MCF 10A (cell line): ENCODE data around the gene TPRN. TPM values are rescaled to one million over a fixed set of nuclear protein-coding genes. Genes with fewer than 3 reads are reported as not detected.

Source experiments
- BruUV-seq: library from RNA; stranded (reverse); fragments of 400-500 nt; replicated peaks from 2 replicates; lab custom pipeline; 2021; lab: Mats Ljungman, UMichigan
- CTCF ChIA-PET: fragments of 300-600 bp; sonication (Branson Sonifier 250); formaldehyde crosslinking; extraction: SDS; loops from one replicate; lab custom pipeline; 2021; ENCODE audit warnings: antibody characterized with exemption, inconsistent platforms; lab: Yijun Ruan, JAX
- POLR2A ChIA-PET: fragments of 300-600, 350-650 bp; sonication (Branson Sonifier 250); formaldehyde crosslinking; extraction: SDS; loops from one replicate; lab custom pipeline; 2020; ENCODE audit warnings: antibody characterized with exemption, inconsistent platforms; lab: Yijun Ruan, JAX
- DNase-seq: peaks from one replicate; pipeline ENCODE4 v3.0.0-alpha.2; 2018; ENCODE audit not compliant: unreplicated experiment
- H3K27ac Mint-ChIP-seq: one replicate; pipeline ENCODE4 v1.8.0; 2022; ENCODE audit warnings: mild to moderate bottlenecking, low read depth, mixed read lengths; ENCODE audit not compliant: unreplicated experiment
- H3K27me3 Mint-ChIP-seq: one replicate; pipeline ENCODE4 v1.8.0; 2022; ENCODE audit warnings: mixed read lengths; ENCODE audit not compliant: insufficient read depth, unreplicated experiment
- H3K36me3 Mint-ChIP-seq: one replicate; pipeline ENCODE4 v1.8.0; 2022; ENCODE audit warnings: mild to moderate bottlenecking, moderate library complexity, mixed read lengths; ENCODE audit not compliant: insufficient read depth, unreplicated experiment
- H3K4me1 Mint-ChIP-seq: one replicate; pipeline ENCODE4 v1.8.0; 2022; ENCODE audit warnings: mixed read lengths; ENCODE audit not compliant: insufficient read depth, unreplicated experiment
- H3K4me3 Mint-ChIP-seq: one replicate; pipeline ENCODE4 v1.8.0; 2022; ENCODE audit warnings: mild to moderate bottlenecking, moderate library complexity, mixed read lengths; ENCODE audit not compliant: unreplicated experiment
- H3K9me3 Mint-ChIP-seq: one replicate; pipeline ENCODE4 v1.8.0; 2022; ENCODE audit warnings: mixed read lengths; ENCODE audit not compliant: unreplicated experiment
- CTCF ChIP-seq: fragments of 200-600 bp; IDR thresholded peaks from one replicate; pipeline ENCODE4 v1.8.0; 2022; ENCODE audit warnings: antibody characterized with exemption, mild to moderate bottlenecking; ENCODE audit not compliant: unreplicated experiment
- intact Hi-C: fragments of 100-400 bp; cut with micrococcal nuclease; formaldehyde crosslinking; loops from 2 replicates; pipeline ENCODE4 v1.14.1; 2022
- total RNA-seq: library from RNA; stranded (reverse); gene quantifications from 2 replicates; pipeline ENCODE4 v1.2.3, GENCODE V29; 2022

Gene TPRN
- total RNA-seq, 1 experiment from 2014 or later: 13.4 TPM

- H3K4me3 Mint-ChIP-seq: no peak overlapping the region
- no peaks in the 10 kb centered on the region for H3K4me1 Mint-ChIP-seq
- no peak overlapping the region for H3K27ac Mint-ChIP-seq
- H3K9me3 Mint-ChIP-seq: no peaks in the 10 kb centered on the region
- ChIA-PET POLR2A (interaction anchor here (1.1 kb wide), 1 partner anchor 27 kb away, joined by 3 read pairs; no protein-coding TSS in a partner anchor), CTCF (no interaction called here)
- no peak for DNase-seq
- no peaks in the 10 kb centered on the region for H3K36me3 Mint-ChIP-seq
- H3K27me3 Mint-ChIP-seq: peaks cover 24% of the 10 kb centered on the region
- BruUV-seq: no TSS peak
- TF ChIP-seq CTCF: no peak
- intact Hi-C loops: no loop called here
Observed at GRCh38 chr9:137156567-137157375, 43.8 kb downstream of the TPRN start.

DNA sequence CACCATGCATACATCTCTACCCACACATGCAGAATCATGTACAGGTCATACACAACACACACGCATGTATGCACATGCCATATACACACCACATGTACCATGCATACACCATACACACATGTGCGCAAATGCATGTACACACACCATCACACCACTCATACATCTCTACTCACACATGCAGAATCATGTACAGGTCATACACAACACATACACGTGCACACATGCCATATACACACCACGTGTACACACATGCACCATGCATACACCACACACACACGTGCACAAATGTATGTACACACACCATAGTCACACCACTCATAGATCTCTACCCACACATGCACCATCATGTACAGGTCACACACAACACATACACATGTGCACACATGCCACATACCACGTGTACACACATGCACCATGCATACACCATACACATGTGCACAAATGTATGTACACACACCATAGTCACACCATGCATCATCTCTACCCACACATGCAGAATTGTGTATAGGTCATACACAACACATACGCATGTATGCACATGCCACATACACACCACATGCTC is 47.6 kb downstream of the TPRN start:
- ChIA-PET POLR2A (no interaction called here), CTCF (interaction anchor here (0.8 kb wide), 1 partner anchor 12 kb away, joined by 3 read pairs; no protein-coding TSS in a partner anchor)
- TF ChIP-seq CTCF: no peak
- Mint-ChIP-seq H3K27me3 (peaks cover 4% of the 10 kb centered on the region), H3K9me3 (no peaks in the 10 kb centered on the region), H3K4me3 (no peak overlapping the region), H3K4me1 (no peaks in the 10 kb centered on the region), H3K27ac (no peak overlapping the region), H3K36me3 (no peaks in the 10 kb centered on the region)
- no TSS peak for BruUV-seq
- intact Hi-C loops: no loop called here
- no peak for DNase-seq

DNA sequence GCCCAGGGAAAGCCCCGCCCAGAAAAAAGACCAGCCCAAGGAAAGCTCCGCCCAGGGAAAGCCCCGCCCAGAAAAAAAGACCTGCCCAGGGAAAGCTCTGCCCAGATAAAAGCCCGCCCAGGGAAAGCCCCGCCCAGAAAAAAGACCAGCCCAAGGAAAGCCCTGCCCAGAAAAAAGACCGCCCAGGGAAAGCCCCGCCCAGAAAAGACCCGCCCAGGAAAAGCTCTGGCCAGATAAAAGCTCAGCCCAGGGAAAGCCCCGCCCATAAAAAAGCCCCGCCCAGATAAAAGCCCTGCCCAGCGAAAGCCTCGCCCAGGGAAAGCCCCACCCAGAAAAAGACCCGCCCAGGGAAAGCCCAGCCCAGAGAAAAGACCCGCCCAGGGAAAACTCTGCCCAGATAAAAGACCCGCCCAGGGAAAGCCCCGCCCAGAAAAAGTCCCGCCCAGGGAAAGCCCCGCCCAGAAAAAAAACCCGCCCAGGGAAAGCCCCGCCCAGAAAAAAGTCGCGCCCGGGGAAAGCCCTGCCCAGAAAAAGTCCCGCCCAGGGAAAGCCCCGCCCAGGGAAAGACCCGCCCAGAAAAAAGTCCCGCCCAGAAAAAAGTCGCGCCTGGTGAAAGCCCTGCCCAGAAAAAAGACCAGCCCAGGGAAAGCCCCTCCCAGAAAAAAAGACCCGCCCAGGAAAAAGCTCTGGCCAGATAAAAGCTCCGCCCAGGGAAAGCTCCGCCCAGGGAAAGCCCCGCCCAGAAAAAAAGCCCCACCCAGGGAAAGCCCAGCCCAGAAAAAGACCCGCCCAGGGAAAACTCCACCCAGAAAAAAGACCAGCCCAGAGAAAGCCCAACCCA is 49.7 kb downstream of the TPRN start:
- no peak overlapping the region for H3K27ac Mint-ChIP-seq
- BruUV-seq: no TSS peak
- H3K4me3 Mint-ChIP-seq: no peak overlapping the region
- intact Hi-C loops: no loop called here
- no peaks in the 10 kb centered on the region for H3K36me3 Mint-ChIP-seq
- no peaks in the 10 kb centered on the region for H3K27me3 Mint-ChIP-seq
- ChIA-PET CTCF (interaction anchor here (0.7 to 1.3 kb wide), 3 partner anchors 18 to 525 kb away, joined by 3 to 4 read pairs (median 3); no protein-coding TSS in a partner anchor), POLR2A (interaction anchor here (1.0 to 1.2 kb wide), 3 partner anchors 21 to 90 kb away, joined by 3 to 4 read pairs (median 3); partner anchors contain the start of genes SSNA1 and TUBB4B)
- DNase-seq: peak; percentile 86
- TF ChIP-seq CTCF: no peak
- H3K9me3 Mint-ChIP-seq: no peaks in the 10 kb centered on the region
- no peaks in the 10 kb centered on the region for H3K4me1 Mint-ChIP-seq
